SU-DHL-6 (cell line): Measurements from ENCODE around the gene APOL1.

Experiments used
- H2AFZ ChIP-seq: fragments of 200-600 bp; sonication (generic); 2 replicates; pipeline ENCODE4 v1.6.1; 2014; ENCODE audit warnings: low read depth, mild to moderate bottlenecking, moderate library complexity, mixed read lengths, antibody characterized with exemption, low read length; ENCODE audit not compliant: severe bottlenecking
- H3F3A ChIP-seq: fragments of 200-600 bp; shearing (Covaris generic); 2 replicates; pipeline ENCODE4 v1.6.0; 2016; ENCODE audit warnings: antibody characterized with exemption, mild to moderate bottlenecking; ENCODE audit not compliant: insufficient read depth
- H3K27ac ChIP-seq: fragments of 200-600 bp; sonication (generic); 2 replicates; pipeline ENCODE4 v1.5.1; 2016; ENCODE audit warnings: low read depth, mild to moderate bottlenecking, low read length, moderate library complexity, mixed read lengths
- H3K27me3 ChIP-seq: fragments of 200-600 bp; sonication (generic), shearing (Covaris generic); 2 replicates; pipeline ENCODE4 v1.6.0; 2014; ENCODE audit warnings: mild to moderate bottlenecking, low read length
- H3K36me3 ChIP-seq: fragments of 200-600 bp; sonication (generic); 2 replicates; pipeline ENCODE4 v1.6.1; 2014; ENCODE audit warnings: mild to moderate bottlenecking, low read length, mixed read lengths
- H3K4me2 ChIP-seq: fragments of 300-600, 200-600 bp; shearing (Covaris generic), sonication (generic); 2 replicates; pipeline ENCODE4 v1.6.0; 2014; ENCODE audit warnings: low read length, low read depth, mild to moderate bottlenecking; ENCODE audit not compliant: poor library complexity, severe bottlenecking
- H3K4me3 ChIP-seq: fragments of 200-600 bp; sonication (generic); 2 replicates; pipeline ENCODE4 v1.5.1; 2014; ENCODE audit warnings: antibody characterized with exemption, low read length, mild to moderate bottlenecking, mixed read lengths; ENCODE audit not compliant: insufficient read depth, poor library complexity, severe bottlenecking
- H3K79me2 ChIP-seq: fragments of 200-600 bp; sonication (generic); 2 replicates; pipeline ENCODE4 v1.6.1; 2014; ENCODE audit warnings: mild to moderate bottlenecking, low read length, moderate library complexity; ENCODE audit not compliant: insufficient read depth
- H3K9ac ChIP-seq: fragments of 200-600 bp; sonication (generic); 2 replicates; pipeline ENCODE4 v1.7.0; 2014; ENCODE audit warnings: mild to moderate bottlenecking, low read length
- H3K9me2 ChIP-seq: fragments of 200-600 bp; sonication (generic); replicated peaks from 2 replicates; pipeline ENCODE4 v1.6.1; 2014; ENCODE audit warnings: low read length; ENCODE audit not compliant: insufficient read depth
- H3K9me3 ChIP-seq: fragments of 200-600 bp; sonication (generic); 2 replicates; pipeline ENCODE4 v1.6.1; 2014; ENCODE audit warnings: low read length, mixed read lengths; ENCODE audit not compliant: insufficient read depth
- H4K20me1 ChIP-seq: fragments of 200-600 bp; sonication (generic); 2 replicates; pipeline ENCODE4 v1.6.1; 2014; ENCODE audit warnings: low read depth, mild to moderate bottlenecking, antibody characterized with exemption, low read length, moderate library complexity, mixed read lengths
- EZH2phosphoT487 ChIP-seq: fragments of 200-600 bp; sonication (generic), shearing (Covaris generic); conservative IDR thresholded peaks from 2 replicates; pipeline ENCODE4 v1.6.1; 2018; ENCODE audit warnings: mild to moderate bottlenecking, antibody characterized with exemption, low read length, moderate library complexity, mixed read lengths
- TF ChIP-seq, protein P1 (sequence below): fragments of 200-600 bp; sonication (generic); IDR thresholded peaks from one replicate; pipeline ENCODE4 v1.5.1; 2017; ENCODE audit warnings: antibody characterized with exemption, mild to moderate bottlenecking, low read length, moderate library complexity; ENCODE audit not compliant: insufficient read depth, poor library complexity, severe bottlenecking

Gene APOL1

DNA sequence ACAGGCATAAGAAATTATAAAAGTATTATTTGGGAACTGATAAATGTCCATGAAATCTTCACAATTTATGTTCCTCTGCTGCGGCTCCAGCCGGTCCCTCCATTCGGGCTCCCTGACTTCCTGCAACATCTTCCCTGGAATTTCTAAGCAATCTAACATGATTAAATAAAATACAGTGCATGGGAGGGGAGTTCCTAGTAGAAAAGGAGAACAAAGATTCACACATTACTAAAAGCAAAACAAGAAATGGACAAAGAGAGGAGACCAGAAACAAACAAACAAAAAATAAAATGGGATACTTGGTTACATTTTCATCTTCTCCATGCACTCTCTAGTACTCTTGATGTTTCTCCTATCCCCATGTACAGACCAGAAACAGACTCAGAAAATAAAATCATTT, 42.7 kb upstream of the APOL1 start:
- Histone ChIP-seq H3K9me2 (no peaks in the 10 kb centered on the region), H3K27ac (no peak overlapping the region), H3K36me3 (no peaks in the 10 kb centered on the region), H3K79me2 (no peaks in the 10 kb centered on the region), H4K20me1 (no peaks in the 10 kb centered on the region), H3K4me2 (no peak overlapping the region), H3K9me3 (no peaks in the 10 kb centered on the region), H3K4me3 (no peak overlapping the region), H3K9ac (no peak overlapping the region), H3K27me3 (no peaks in the 10 kb centered on the region), H3F3A (no peaks in the 10 kb centered on the region), H2AFZ (no peak overlapping the region)
- TF ChIP-seq EZH2phosphoT487: no peak
- TF ChIP-seq, protein P1, sequence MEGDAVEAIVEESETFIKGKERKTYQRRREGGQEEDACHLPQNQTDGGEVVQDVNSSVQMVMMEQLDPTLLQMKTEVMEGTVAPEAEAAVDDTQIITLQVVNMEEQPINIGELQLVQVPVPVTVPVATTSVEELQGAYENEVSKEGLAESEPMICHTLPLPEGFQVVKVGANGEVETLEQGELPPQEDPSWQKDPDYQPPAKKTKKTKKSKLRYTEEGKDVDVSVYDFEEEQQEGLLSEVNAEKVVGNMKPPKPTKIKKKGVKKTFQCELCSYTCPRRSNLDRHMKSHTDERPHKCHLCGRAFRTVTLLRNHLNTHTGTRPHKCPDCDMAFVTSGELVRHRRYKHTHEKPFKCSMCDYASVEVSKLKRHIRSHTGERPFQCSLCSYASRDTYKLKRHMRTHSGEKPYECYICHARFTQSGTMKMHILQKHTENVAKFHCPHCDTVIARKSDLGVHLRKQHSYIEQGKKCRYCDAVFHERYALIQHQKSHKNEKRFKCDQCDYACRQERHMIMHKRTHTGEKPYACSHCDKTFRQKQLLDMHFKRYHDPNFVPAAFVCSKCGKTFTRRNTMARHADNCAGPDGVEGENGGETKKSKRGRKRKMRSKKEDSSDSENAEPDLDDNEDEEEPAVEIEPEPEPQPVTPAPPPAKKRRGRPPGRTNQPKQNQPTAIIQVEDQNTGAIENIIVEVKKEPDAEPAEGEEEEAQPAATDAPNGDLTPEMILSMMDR: no peak

DNA sequence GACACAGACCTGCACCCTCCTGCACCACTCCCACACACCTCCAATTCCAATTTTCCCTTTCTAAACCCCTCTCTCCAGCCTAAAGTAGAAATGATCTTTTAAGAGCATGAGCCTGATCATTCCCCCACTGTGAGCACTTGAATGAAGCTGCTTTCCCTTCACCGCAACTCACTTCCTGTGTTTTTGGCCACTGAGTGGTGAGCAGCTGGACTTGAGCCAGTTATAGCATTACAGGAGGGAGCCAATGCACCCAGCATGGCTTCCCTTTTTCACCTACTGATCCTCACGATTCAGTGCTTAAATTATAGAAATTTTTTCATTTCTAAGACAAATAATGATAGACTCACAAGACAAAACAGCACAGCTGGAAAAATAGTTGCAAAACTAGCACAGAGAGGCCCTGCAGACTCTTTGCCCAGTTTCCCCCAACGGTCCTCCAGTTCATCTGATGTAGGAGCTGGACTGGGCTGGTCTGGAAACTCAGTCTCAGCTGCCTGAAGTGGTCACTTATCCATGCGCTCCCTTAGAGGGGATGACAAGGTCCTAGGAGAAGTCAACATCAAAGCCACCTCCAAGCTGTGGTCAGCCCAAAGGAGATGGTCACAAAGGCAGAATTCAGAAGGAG, 41.6 kb upstream of the APOL1 start:
- no peak overlapping the region for H2AFZ ChIP-seq
- no peaks in the 10 kb centered on the region for H3K9me3 ChIP-seq
- no peaks in the 10 kb centered on the region for H4K20me1 ChIP-seq
- H3K9me2 ChIP-seq: no peaks in the 10 kb centered on the region
- no peak overlapping the region for H3K9ac ChIP-seq
- H3K79me2 ChIP-seq: no peaks in the 10 kb centered on the region
- H3K4me2 ChIP-seq: no peak overlapping the region
- H3K36me3 ChIP-seq: no peaks in the 10 kb centered on the region
- no peak for TF ChIP-seq EZH2phosphoT487
- TF ChIP-seq, protein P1: no peak
- H3F3A ChIP-seq: no peaks in the 10 kb centered on the region
- no peak overlapping the region for H3K27ac ChIP-seq
- H3K4me3 ChIP-seq: no peak overlapping the region
- H3K27me3 ChIP-seq: no peaks in the 10 kb centered on the region

DNA sequence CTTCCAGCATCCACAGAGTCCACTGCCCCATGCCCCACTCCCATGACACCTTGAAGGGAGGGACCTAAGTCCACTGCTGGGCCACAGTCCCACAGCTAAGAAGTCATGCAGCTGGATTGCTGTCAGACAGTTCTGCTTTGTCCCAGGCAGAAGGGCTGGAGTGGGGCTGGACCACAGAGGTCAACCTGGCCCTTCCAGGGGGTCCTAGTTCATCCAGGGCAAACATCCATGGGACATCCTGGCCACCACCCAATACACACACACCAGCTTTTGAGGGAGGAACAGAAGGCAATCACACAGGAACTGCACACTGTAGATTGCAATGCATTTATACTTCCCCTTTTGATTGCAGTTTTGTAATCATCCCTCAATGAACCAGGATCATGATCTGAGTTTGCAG, 40.0 kb upstream of the APOL1 start:
- Histone ChIP-seq H2AFZ (no peak overlapping the region), H3K9ac (no peak overlapping the region), H3K36me3 (no peaks in the 10 kb centered on the region), H3K27ac (no peak overlapping the region), H3K9me3 (no peaks in the 10 kb centered on the region), H3F3A (no peaks in the 10 kb centered on the region), H3K27me3 (no peaks in the 10 kb centered on the region), H3K4me3 (no peak overlapping the region), H4K20me1 (no peaks in the 10 kb centered on the region), H3K9me2 (no peaks in the 10 kb centered on the region), H3K4me2 (no peak overlapping the region), H3K79me2 (no peaks in the 10 kb centered on the region)
- no peak for TF ChIP-seq EZH2phosphoT487
- TF ChIP-seq, protein P1: no peak

DNA sequence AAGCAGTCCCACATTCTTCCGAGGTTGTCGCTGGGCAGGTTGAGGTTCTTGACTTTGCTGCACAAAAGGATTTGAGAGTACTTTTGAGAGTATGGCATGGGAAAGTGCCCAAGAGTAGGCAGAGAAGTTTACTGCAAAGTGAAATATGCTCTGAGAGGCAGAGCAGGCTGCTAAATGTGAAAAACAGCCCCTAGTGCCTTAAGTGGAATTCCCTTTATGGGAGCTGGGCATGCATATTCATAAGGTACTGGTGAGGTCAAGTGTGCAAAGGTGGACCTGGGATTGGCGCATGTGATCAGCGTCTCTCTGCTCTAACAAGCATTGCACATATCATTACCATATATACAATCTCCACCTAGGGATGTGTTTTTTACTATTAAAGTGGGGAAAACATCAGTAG, 39.3 kb upstream of the APOL1 start:
- Histone ChIP-seq H4K20me1 (no peaks in the 10 kb centered on the region), H3K36me3 (no peaks in the 10 kb centered on the region), H3K9ac (no peak overlapping the region), H3K4me2 (no peak overlapping the region), H3K79me2 (no peaks in the 10 kb centered on the region), H3K27ac (no peak overlapping the region), H3K4me3 (no peak overlapping the region), H3F3A (no peaks in the 10 kb centered on the region), H2AFZ (no peak overlapping the region), H3K27me3 (no peaks in the 10 kb centered on the region), H3K9me3 (no peaks in the 10 kb centered on the region), H3K9me2 (no peaks in the 10 kb centered on the region)
- no peak for TF ChIP-seq EZH2phosphoT487
- TF ChIP-seq, protein P1: no peak
